SU-DHL-6 (cell line): ENCODE measurements around the gene ADGRD1.

ENCODE experiments used
- CTCF ChIP-seq: fragments of 200-600 bp; sonication (generic); IDR thresholded peaks from one replicate; pipeline ENCODE4 v1.5.1; 2017; ENCODE audit warnings: antibody characterized with exemption, mild to moderate bottlenecking, low read length, moderate library complexity; ENCODE audit not compliant: insufficient read depth, poor library complexity, severe bottlenecking
- EZH2phosphoT487 ChIP-seq: fragments of 200-600 bp; sonication (generic), shearing (Covaris generic); conservative IDR thresholded peaks from 2 replicates; pipeline ENCODE4 v1.6.1; 2018; ENCODE audit warnings: mild to moderate bottlenecking, antibody characterized with exemption, low read length, moderate library complexity, mixed read lengths

- TF ChIP-seq CTCF (no peak), EZH2phosphoT487 (no peak)
Observed at GRCh38 chr12:131025234-131025633, 71.5 kb downstream of the ADGRD1 start.
